IMR-90 (cell line): ENCODE data around the gene LRP11. TPM values are rescaled to one million over a fixed set of nuclear protein-coding genes. Genes with fewer than 3 reads are reported as not detected.

ENCODE experiments used
- ATAC-seq: fragments of 200-7000 bp; cut with Tn5 transposase; 2 replicates; pipeline ENCODE4 v1.9.1; 2020; ENCODE audit warnings: low read depth, mild to moderate bottlenecking, moderate library complexity
- BruUV-seq: library from RNA; stranded (reverse); fragments of 400-500 nt; replicated peaks from 2 replicates; lab custom pipeline; 2021; lab: Mats Ljungman, UMichigan
- CTCF ChIA-PET: fragments of 300-600 bp; formaldehyde crosslinking; extraction: SDS; loops from one replicate; lab custom pipeline; 2021; ENCODE audit warnings: antibody characterized with exemption; lab: Yijun Ruan, JAX
- POLR2A ChIA-PET: fragments of 300-600 bp; sonication (Branson Sonifier 250); formaldehyde crosslinking; loops from one replicate; lab custom pipeline; 2022; ENCODE audit warnings: antibody characterized with exemption; ENCODE audit not compliant: unreplicated experiment; lab: Charles Lee
- DNase-seq: peaks from one replicate; pipeline ENCODE4 v3.0.0; 2013
- H2AFZ ChIP-seq: replicated peaks from 2 replicates; pipeline ENCODE3; 2013; ENCODE audit warnings: low read length, mild to moderate bottlenecking; ENCODE audit not compliant: poor library complexity
- H2AK5ac ChIP-seq: 2 replicates; pipeline ENCODE4 v1.6.1; 2013; ENCODE audit warnings: low read depth, low read length, inconsistent platforms
- H2AK9ac ChIP-seq: replicated peaks from 2 replicates; pipeline ENCODE3; 2013; ENCODE audit warnings: mild to moderate bottlenecking, low read depth, low read length, moderate library complexity; ENCODE audit not compliant: poor library complexity
- H2BK120ac ChIP-seq: 2 replicates; pipeline ENCODE4 v1.6.1; 2013; ENCODE audit warnings: low read depth, low read length, inconsistent platforms
- H2BK15ac ChIP-seq: 3 replicates; pipeline ENCODE4 v1.6.1; 2013; ENCODE audit warnings: low read depth, low read length, inconsistent platforms
- H2BK20ac ChIP-seq: 2 replicates; pipeline ENCODE4 v1.6.1; 2013; ENCODE audit warnings: low read depth, mild to moderate bottlenecking, inconsistent platforms, low read length, moderate library complexity
- H2BK5ac ChIP-seq: 2 replicates; pipeline ENCODE4 v1.6.1; 2013; ENCODE audit warnings: mild to moderate bottlenecking, low read depth, low read length, inconsistent platforms; ENCODE audit not compliant: poor library complexity, severe bottlenecking
- H3K14ac ChIP-seq: replicated peaks from 2 replicates; pipeline ENCODE4 v1.6.1; 2013; ENCODE audit warnings: low read depth, low read length, inconsistent platforms
- H3K18ac ChIP-seq: 2 replicates; pipeline ENCODE4 v1.6.1; 2013; ENCODE audit warnings: low read depth, low read length, control low read depth
- H3K23ac ChIP-seq: 2 replicates; pipeline ENCODE4 v1.6.1; 2013; ENCODE audit warnings: low read depth, low read length, inconsistent platforms
- H3K27ac ChIP-seq: 2 replicates; pipeline ENCODE4 v1.5.1; 2013; ENCODE audit warnings: mild to moderate bottlenecking, control low read depth, low read length; ENCODE audit not compliant: insufficient read depth
- H3K27me3 ChIP-seq: 2 replicates; pipeline ENCODE4 v1.6.1; 2013; ENCODE audit warnings: low read length; ENCODE audit not compliant: control insufficient read depth, insufficient read depth
- H3K36me3 ChIP-seq: 2 replicates; pipeline ENCODE4 v1.6.1; 2013; ENCODE audit warnings: low read length, mixed read lengths; ENCODE audit not compliant: control insufficient read depth, insufficient read depth
- H3K4ac ChIP-seq: 2 replicates; pipeline ENCODE4 v1.6.1; 2013; ENCODE audit warnings: low read depth, low read length, inconsistent platforms
- H3K4me1 ChIP-seq: 2 replicates; pipeline ENCODE4 v1.6.1; 2013; ENCODE audit warnings: low read length, mixed read lengths; ENCODE audit not compliant: control insufficient read depth, insufficient read depth
- H3K4me2 ChIP-seq: 2 replicates; pipeline ENCODE4 v1.6.1; 2013; ENCODE audit warnings: low read depth, mild to moderate bottlenecking, control low read depth, low read length, moderate library complexity
- H3K4me3 ChIP-seq: 2 replicates; pipeline ENCODE4 v1.5.1; 2013; ENCODE audit warnings: low read depth, mild to moderate bottlenecking, control low read depth, low read length, moderate library complexity; ENCODE audit not compliant: insufficient read depth
- H3K56ac ChIP-seq: 2 replicates; pipeline ENCODE4 v1.6.1; 2013; ENCODE audit warnings: low read length, inconsistent platforms; ENCODE audit not compliant: insufficient read depth; ENCODE audit errors: extremely low read depth
- H3K79me1 ChIP-seq, 2 experiments: 2 replicates each; pipeline ENCODE4 v1.6.1; 2013; ENCODE audit warnings: low read length in 2 of 2, inconsistent platforms in 1 of 2, low read depth in 1 of 2
- H3K9ac ChIP-seq: 2 replicates; pipeline ENCODE4 v1.6.1; 2013; ENCODE audit warnings: low read depth, low read length, control low read depth
- H3K9me1 ChIP-seq: 2 replicates; pipeline ENCODE4 v1.6.1; 2013; ENCODE audit warnings: low read length, inconsistent platforms; ENCODE audit not compliant: insufficient read depth
- H3K9me3 ChIP-seq: 2 replicates; pipeline ENCODE4 v1.6.1; 2013; ENCODE audit warnings: low read length; ENCODE audit not compliant: control insufficient read depth, insufficient read depth
- H4K20me1 ChIP-seq: 2 replicates; pipeline ENCODE4 v1.6.1; 2013; ENCODE audit warnings: low read length, inconsistent platforms; ENCODE audit not compliant: insufficient read depth
- H4K5ac ChIP-seq: 2 replicates; pipeline ENCODE4 v1.6.1; 2013; ENCODE audit warnings: mild to moderate bottlenecking, low read depth, low read length, control low read depth
- H4K8ac ChIP-seq, 2 experiments: 2 replicates each; pipeline ENCODE4 v1.6.1; 2013; ENCODE audit warnings: low read depth in 2 of 2, low read length in 2 of 2, control low read depth in 1 of 2, inconsistent platforms in 1 of 2
- H4K91ac ChIP-seq: 2 replicates; pipeline ENCODE4 v1.6.1; 2013; ENCODE audit warnings: low read depth, low read length, inconsistent platforms; ENCODE audit not compliant: insufficient read depth
- NFE2L2 ChIP-seq: fragments of 150-350 bp; IDR thresholded peaks from 2 replicates; pipeline ENCODE4 v1.6.1; 2016; ENCODE audit warnings: low read depth, mild to moderate bottlenecking, low read length
- POLR2A ChIP-seq: IDR thresholded peaks from 2 replicates; pipeline ENCODE4 v1.6.1; 2012; ENCODE audit warnings: mild to moderate bottlenecking, low read depth, low read length
- WGBS, 2 experiments: methylation state at CpG; one replicate each; pipeline versions ENCODE4 v1.1.5 to v1.1.7; 2013; ENCODE audit warnings: missing lambda C conversion rate in 2 of 2; ENCODE audit not compliant: insufficient read length in 1 of 2; ENCODE audit errors: extremely low coverage in 2 of 2; 5-methylcytosine and 5-hydroxymethylcytosine counted together
- dilution Hi-C: fragments of 300-500 bp; cut with HindIII; formaldehyde crosslinking; loops from one replicate; pipeline ENCODE4 v1.14.3; 2018; ENCODE audit warnings: low sequenced_read_pairs; ENCODE audit not compliant: unreplicated experiment
- in situ Hi-C: fragments of 300-500 bp; cut with MboI; formaldehyde crosslinking; loops from 3 replicates; pipeline ENCODE4 v1.14.3; 2019; ENCODE audit warnings: low sequenced_read_pairs, inconsistent platforms, mixed read lengths
- intact Hi-C: fragments of 100-400 bp; cut with micrococcal nuclease; formaldehyde crosslinking; loops from 2 replicates; pipeline ENCODE4 v1.10.0; 2022
- polyA plus RNA-seq, 3 experiments: library from polyadenylated mRNA; depleted of rRNA; stranded (reverse); fragments of >200 nt; gene quantifications; 2 replicates each; pipeline ENCODE4 v1.2.3, GENCODE V29; 2012; ENCODE audit warnings: low replicate concordance in 1 of 3
- total RNA-seq: library from RNA; depleted of rRNA; stranded (reverse); fragments of >200 nt; gene quantifications from 2 replicates; pipeline ENCODE4 v1.2.3, GENCODE V29; 2012
- TF ChIP-seq, protein P1 (sequence below): fragments of 150-350 bp; IDR thresholded peaks from 2 replicates; pipeline ENCODE4 v1.6.1; 2016; ENCODE audit warnings: low read depth, mild to moderate bottlenecking, low read length, moderate library complexity, borderline replicate concordance
- TF ChIP-seq, protein P2 (sequence below): conservative IDR thresholded peaks from 2 replicates; pipeline ENCODE4 v1.5.1; 2012; ENCODE audit warnings: mild to moderate bottlenecking, low read depth, low read length, improper control_type of control experiment

LRP11 gene
- total and polyA plus RNA-seq, 2 of the 4 experiments (the other 2 are of a cell fraction), result 48.8 to 63.8 TPM

DNA sequence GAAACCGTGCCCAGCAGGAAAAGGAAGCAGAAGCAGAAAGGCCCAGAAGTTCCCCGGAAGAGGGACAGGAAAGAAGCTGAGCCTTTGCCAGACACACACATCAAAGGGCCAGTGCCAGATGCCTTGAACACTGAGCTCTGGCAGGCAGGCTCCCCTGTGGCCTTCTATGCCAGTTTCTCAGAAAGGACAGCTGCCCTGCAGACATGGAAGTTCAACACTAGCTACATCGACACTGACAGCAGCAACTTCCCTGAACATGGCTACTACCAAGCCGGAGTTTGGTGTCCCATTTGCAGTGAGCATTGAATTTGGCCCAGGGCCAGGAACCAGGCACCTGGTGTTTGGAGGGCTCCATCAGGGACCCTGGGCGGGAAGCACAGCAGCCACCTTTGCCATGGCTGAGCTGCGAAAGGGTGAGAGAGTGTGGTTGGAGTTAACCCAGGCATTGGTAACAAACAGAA lies 41.8 kb upstream of the LRP11 start:
- 64% methylated on average over 4 of the region's 6 CpGs; no CpG with 5 or more reads in 1 of the 2 experiments for WGBS, 2 experiments
- dilution Hi-C loops, result no loop called here

More for the DNA sequence above, 41.8 kb upstream of the LRP11 start:
- Histone ChIP-seq H3K9me3 (peaks cover 12% of the 10 kb centered on the region), H3K23ac (no peak overlapping the region), H3K4me3 (no peak overlapping the region), H3K27ac (no peak overlapping the region), H2AK5ac (no peak overlapping the region), H3K4ac (no peak overlapping the region), H4K20me1 (no peaks in the 10 kb centered on the region), H4K91ac (no peak overlapping the region), H2AK9ac (no peak overlapping the region), H2BK15ac (no peak overlapping the region), H3K4me1 (no peaks in the 10 kb centered on the region), H4K8ac (no peak overlapping the region), H3K27me3 (peaks cover 12% of the 10 kb centered on the region), H2AFZ (no peak overlapping the region), H3K14ac (no peak overlapping the region), H2BK120ac (no peak overlapping the region), H3K36me3 (no peaks in the 10 kb centered on the region), H3K79me1 (no peaks in the 10 kb centered on the region), H2BK5ac (no peak overlapping the region), H4K5ac (no peak overlapping the region), H3K9ac (no peak overlapping the region), H3K4me2 (no peak overlapping the region), H2BK20ac (no peak overlapping the region), H3K56ac (no peak overlapping the region), H3K9me1 (no peaks in the 10 kb centered on the region), H3K18ac (no peak overlapping the region)
- intact Hi-C loops (no loop called here), in situ Hi-C loops (no loop called here)
- ATAC-seq (no peak), DNase-seq (no peak)
- no TSS peak for BruUV-seq
- POLR2A ChIA-PET, result no interaction called here
- no peak for TF ChIP-seq POLR2A
- TF ChIP-seq, protein P1, sequence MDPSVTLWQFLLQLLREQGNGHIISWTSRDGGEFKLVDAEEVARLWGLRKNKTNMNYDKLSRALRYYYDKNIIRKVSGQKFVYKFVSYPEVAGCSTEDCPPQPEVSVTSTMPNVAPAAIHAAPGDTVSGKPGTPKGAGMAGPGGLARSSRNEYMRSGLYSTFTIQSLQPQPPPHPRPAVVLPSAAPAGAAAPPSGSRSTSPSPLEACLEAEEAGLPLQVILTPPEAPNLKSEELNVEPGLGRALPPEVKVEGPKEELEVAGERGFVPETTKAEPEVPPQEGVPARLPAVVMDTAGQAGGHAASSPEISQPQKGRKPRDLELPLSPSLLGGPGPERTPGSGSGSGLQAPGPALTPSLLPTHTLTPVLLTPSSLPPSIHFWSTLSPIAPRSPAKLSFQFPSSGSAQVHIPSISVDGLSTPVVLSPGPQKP, result no peak
- TF ChIP-seq, protein P2, sequence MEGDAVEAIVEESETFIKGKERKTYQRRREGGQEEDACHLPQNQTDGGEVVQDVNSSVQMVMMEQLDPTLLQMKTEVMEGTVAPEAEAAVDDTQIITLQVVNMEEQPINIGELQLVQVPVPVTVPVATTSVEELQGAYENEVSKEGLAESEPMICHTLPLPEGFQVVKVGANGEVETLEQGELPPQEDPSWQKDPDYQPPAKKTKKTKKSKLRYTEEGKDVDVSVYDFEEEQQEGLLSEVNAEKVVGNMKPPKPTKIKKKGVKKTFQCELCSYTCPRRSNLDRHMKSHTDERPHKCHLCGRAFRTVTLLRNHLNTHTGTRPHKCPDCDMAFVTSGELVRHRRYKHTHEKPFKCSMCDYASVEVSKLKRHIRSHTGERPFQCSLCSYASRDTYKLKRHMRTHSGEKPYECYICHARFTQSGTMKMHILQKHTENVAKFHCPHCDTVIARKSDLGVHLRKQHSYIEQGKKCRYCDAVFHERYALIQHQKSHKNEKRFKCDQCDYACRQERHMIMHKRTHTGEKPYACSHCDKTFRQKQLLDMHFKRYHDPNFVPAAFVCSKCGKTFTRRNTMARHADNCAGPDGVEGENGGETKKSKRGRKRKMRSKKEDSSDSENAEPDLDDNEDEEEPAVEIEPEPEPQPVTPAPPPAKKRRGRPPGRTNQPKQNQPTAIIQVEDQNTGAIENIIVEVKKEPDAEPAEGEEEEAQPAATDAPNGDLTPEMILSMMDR, result no peak
- no peak for TF ChIP-seq NFE2L2
- CTCF ChIA-PET, result no interaction called here
